Activated CD4-positive, alpha-beta T cell treated with anti-CD3 and anti-CD28 coated beads, Interleukin-2, Interleukin-4, amounts not matched to agents 100 ng/mL and 50 ng/mL, durations not matched to agents 16 hours and 8 hours (primary cell): Measurements from ENCODE around the gene GRK2.
"Not testable (repeated sequence)": the region's sequence is repeated elsewhere in the genome, so short reads cannot be mapped to it uniquely, and the experiment has no call there.

Experiments used
- DNase-seq: peaks from one replicate; pipeline ENCODE4 v3.0.0-alpha.2; 2020; ENCODE audit warnings: low spot score

GRK2 gene

GRCh38 chr11:67266449-67267187 is at the start of gene GRK2:
TSS of gene GRK2 (plus strand) at chr11:67266473. CDS start at chr11:67266700, 227 bp downstream.
- no peak for DNase-seq

- DNase-seq = no peak
Measured at GRCh38 chr11:67227726-67228125, 38.5 kb upstream of the GRK2 start.

GRCh38 chr11:67230406-67230805 is 35.9 kb upstream of the GRK2 start:
- DNase-seq = no peak

GRCh38 chr11:67230886-67231285 is 35.4 kb upstream of the GRK2 start:
- DNase-seq = no peak

- DNase-seq = no peak
Measured at GRCh38 chr11:67233584-67234190, 32.6 kb upstream of the GRK2 start.

GRCh38 chr11:67234571-67234970 is 31.7 kb upstream of the GRK2 start:
- not testable (repeated sequence) for DNase-seq

- no peak for DNase-seq
Measured at GRCh38 chr11:67237574-67237973, 28.7 kb upstream of the GRK2 start.

GRCh38 chr11:67238894-67239782 is 27.1 kb upstream of the GRK2 start:
- no peak for DNase-seq

GRCh38 chr11:67239783-67240575 is 26.3 kb upstream of the GRK2 start:
- peak; percentile 99 for DNase-seq

- peak; percentile 92 for DNase-seq
Measured at GRCh38 chr11:67240576-67241389, 25.5 kb upstream of the GRK2 start.

GRCh38 chr11:67242548-67242947 is 23.7 kb upstream of the GRK2 start:
- DNase-seq = no peak

GRCh38 chr11:67243051-67243450 is 23.2 kb upstream of the GRK2 start:
- no peak for DNase-seq

GRCh38 chr11:67245046-67245445 is 21.2 kb upstream of the GRK2 start:
- no peak for DNase-seq

- DNase-seq = no peak
Measured at GRCh38 chr11:67247946-67248550, 18.2 kb upstream of the GRK2 start.

- DNase-seq = no peak
Measured at GRCh38 chr11:67248653-67249052, 17.6 kb upstream of the GRK2 start.

- no peak for DNase-seq
Measured at GRCh38 chr11:67250059-67251043, 15.9 kb upstream of the GRK2 start.

GRCh38 chr11:67251841-67252240 is 14.4 kb upstream of the GRK2 start:
- DNase-seq = no peak

GRCh38 chr11:67252831-67253239 is 13.4 kb upstream of the GRK2 start:
- no peak for DNase-seq

- DNase-seq = no peak
Measured at GRCh38 chr11:67253872-67254624, 12.2 kb upstream of the GRK2 start.
